D721Med (cell line): Measurements from ENCODE around the gene SORCS2.

Experiments used
- DNase-seq: peaks from one replicate; pipeline ENCODE4 v3.0.0; 2011; ENCODE audit warnings: low spot score; ENCODE audit not compliant: insufficient read length
- FAIRE-seq: peaks from 2 replicates; lab custom pipeline; 2011; peaks lifted over from hg19 to GRCh38; lab: Jason Lieb, UNC
- TF ChIP-seq, protein P1 (sequence below): IDR thresholded peaks from 2 replicates; pipeline ENCODE4 v1.5.1; 2012; ENCODE audit warnings: mild to moderate bottlenecking, control low read depth; ENCODE audit not compliant: insufficient read depth; ENCODE audit errors: missing control alignments

Gene SORCS2

DNA sequence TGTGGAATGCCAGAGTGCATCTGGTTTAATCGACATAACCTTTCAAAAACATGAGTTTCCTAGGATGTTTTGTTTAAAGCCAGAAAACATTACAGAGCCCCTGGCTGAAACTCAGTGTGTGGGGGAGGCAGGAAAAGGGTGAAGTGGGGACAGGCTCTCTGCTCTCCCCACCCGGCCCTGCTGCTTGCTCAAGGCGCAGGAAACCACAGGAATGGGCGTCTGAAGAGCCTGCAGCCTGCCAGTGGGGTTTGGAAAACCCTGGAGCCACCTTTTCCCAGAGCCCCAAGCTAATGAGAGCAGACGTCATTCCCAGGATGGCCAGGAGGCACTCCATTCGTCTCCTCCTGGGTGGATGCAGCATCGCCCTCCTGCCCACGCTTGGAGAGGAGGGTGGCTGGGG lies 506.7 kb downstream of the SORCS2 start:
- DNase-seq (no peak), FAIRE-seq (no peak)
- TF ChIP-seq, protein P1, sequence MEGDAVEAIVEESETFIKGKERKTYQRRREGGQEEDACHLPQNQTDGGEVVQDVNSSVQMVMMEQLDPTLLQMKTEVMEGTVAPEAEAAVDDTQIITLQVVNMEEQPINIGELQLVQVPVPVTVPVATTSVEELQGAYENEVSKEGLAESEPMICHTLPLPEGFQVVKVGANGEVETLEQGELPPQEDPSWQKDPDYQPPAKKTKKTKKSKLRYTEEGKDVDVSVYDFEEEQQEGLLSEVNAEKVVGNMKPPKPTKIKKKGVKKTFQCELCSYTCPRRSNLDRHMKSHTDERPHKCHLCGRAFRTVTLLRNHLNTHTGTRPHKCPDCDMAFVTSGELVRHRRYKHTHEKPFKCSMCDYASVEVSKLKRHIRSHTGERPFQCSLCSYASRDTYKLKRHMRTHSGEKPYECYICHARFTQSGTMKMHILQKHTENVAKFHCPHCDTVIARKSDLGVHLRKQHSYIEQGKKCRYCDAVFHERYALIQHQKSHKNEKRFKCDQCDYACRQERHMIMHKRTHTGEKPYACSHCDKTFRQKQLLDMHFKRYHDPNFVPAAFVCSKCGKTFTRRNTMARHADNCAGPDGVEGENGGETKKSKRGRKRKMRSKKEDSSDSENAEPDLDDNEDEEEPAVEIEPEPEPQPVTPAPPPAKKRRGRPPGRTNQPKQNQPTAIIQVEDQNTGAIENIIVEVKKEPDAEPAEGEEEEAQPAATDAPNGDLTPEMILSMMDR = no peak

DNA sequence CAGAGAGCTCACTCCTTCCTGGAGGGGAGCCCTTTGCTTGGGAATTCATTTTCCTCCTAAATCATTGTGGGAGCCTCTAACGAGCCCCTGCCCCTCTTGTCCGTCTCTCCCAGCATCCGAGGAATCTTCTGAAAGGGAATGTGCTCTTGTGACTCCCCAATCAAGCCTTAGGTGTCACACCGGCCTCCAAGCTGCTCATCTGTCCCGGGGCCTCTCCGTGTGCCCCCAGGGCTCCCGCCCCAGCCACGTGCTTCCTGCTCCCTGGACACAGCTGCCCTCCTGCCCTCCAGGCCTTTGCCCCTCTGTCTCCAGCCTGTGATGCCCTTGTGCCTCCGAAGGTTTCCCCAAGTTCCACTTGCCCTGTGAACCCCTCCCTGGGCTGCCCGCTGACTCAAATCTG lies 507.5 kb downstream of the SORCS2 start:
- TF ChIP-seq, protein P1 = no peak
- FAIRE-seq (no peak), DNase-seq (no peak)

DNA sequence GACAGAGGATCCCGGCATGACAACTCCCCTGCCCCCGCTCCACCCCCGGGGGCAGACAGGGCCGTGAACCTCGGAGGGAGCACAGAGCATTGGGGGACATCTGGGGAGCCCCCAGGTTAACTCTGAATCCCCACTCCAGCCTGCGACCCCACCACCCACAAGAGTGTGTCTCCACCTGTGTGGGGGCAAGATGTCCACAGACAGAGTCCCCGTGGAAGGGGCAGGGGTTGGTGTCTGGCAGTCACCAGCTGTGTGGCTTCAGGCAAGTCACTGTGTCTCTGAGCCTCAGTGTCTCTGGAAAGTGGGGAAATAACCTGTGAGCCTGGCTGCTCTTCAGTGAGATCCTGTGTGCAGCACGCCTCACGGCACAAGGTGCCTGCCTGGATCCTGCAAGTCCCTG lies 508.3 kb downstream of the SORCS2 start:
- FAIRE-seq (no peak), DNase-seq (no peak)
- TF ChIP-seq, protein P1 = no peak

DNA sequence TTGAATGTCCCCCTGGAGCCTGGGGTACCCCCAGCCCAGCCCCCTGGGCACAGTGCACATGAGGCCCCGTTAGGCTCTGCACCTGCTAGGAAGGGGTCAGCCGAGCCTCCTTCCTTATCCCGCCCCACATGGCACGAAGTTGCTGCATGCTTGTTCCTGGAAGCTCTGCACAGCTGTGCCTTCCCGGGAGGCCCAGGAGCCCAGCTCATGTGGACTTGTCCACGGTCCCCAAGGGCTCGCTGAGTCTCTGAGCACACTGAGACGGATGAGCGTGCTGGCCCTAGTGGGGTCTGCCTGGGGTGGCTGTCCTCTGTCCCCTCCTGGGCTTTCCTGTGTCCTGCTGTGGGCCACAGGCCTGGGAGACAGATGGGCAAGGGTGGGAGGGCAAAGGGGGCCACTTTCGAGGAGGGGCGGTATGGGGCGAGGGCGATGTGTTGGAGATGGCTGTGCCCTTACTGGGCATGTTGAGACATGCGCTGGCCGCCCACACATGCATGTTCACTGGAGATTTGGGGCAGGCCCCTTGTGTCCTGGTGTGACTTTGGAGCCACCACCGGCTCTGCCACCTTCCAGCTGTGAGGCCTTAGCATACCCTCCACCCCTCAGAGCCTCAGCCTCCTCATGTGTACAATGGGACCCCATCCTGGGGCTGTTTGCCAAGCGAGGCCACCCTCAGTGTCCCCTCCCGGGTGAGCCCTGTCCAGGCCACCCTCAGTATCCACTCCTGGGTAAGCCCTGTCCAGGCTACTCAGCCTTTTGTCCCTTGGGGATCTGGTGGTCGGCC lies 509.7 kb downstream of the SORCS2 start:
- FAIRE-seq (no peak), DNase-seq (no peak)
- TF ChIP-seq, protein P1 = no peak

DNA sequence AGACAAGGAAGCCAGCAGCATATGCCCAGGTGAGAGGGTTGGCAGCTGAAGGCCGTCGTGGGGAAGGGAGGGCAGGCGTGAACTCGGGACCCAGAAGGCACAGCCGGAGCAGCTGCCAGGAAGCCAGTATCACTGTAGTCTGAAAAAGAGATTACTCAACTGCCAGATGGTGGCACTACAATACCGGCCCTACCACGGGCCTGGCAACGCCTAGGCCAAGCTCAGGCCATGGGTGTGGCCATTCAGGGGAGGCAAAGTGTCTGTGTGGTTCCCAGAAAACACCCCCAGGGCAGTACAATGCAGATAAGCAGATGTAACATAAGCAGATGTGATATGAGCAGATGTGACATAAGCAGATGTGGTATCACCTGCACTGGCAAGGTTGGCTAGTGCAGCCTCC lies 511.4 kb downstream of the SORCS2 start:
- TF ChIP-seq, protein P1 = no peak
- FAIRE-seq (no peak), DNase-seq (no peak)

DNA sequence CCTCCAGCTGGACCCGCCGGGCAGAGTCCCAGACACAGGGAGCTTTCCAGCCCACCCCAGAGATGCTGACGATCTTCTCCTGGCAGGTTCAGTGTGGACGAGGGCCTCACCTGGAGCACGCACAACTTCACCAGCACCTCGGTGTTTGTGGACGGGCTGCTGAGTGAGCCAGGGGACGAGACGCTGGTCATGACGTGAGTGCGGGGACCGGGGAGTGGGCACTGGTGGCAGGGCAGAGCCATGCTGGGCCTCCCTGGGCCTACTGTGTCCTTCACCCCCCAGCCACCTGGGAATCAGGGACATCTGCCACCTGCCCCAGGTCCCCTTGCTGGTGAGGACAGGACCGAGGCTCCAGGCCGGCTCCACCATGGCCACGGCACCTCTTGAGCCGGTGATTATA lies 511.8 kb downstream of the SORCS2 start:
- FAIRE-seq = no peak
- no peak for DNase-seq
- TF ChIP-seq, protein P1 = no peak

DNA sequence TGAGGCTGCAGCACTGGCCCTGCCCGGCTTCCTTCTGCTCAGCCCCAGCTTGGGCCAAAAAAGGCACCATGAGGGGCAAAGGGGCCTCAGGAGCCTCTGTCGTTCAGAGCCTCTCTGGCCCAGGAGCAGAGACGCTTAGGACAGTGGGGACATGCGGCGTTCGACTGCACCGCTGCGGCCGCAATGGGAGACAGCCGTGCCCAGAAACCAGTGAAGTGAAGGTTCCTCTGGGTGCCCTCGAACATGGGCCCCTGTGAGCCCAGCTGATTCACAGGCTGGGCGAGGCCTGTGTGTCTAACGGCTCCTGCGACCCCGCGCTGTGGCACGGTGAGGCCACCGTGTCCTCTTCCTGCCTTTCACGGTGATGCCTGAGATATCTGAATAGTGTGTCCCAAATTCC lies 512.3 kb downstream of the SORCS2 start:
- TF ChIP-seq, protein P1 = no peak
- no peak for DNase-seq
- FAIRE-seq = no peak
